NT2/D1 (cell line): ENCODE data around the gene WNK1.

Experiments
- SUZ12 ChIP-seq: IDR thresholded peaks from 2 replicates; pipeline ENCODE4 v1.6.1; 2011; ENCODE audit not compliant: insufficient read length, insufficient read depth; ENCODE audit errors: extremely low read depth
- YY1 ChIP-seq: IDR thresholded peaks from 2 replicates; pipeline ENCODE4 v1.6.1; 2011; ENCODE audit not compliant: insufficient read length, insufficient read depth

DNA sequence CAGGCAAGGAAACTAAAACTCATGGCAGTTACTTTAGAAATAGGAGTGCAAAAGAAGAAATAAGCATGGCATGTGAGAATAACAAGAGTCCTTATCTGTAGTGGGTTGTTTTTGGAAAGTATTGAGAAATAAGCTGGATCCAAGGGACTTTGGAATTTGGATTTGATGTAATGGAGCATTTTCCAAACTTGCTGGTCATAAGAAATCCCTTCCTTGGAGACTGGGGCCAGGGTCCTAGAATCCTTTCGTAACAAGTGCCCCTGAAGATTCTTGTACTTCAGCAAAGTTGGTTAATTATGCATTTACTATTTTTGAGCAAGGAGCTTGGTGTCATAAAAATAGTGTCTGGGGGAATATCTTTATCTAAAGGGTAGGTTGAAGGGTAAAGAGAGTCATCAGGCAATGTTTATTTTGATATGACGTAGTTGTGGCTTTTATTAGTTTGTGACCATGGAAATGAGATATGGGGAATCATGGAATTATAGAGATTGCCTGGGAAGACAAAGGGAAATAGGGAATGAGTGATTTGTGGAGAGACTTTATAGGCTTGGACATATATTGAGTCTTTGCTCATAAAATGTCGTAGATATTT lies 53.9 kb downstream of the WNK1 start:
- TF ChIP-seq YY1 = no peak
- no peak for TF ChIP-seq SUZ12
